ENCODE results near the gene PARVG.

The PARVG gene

DNA sequence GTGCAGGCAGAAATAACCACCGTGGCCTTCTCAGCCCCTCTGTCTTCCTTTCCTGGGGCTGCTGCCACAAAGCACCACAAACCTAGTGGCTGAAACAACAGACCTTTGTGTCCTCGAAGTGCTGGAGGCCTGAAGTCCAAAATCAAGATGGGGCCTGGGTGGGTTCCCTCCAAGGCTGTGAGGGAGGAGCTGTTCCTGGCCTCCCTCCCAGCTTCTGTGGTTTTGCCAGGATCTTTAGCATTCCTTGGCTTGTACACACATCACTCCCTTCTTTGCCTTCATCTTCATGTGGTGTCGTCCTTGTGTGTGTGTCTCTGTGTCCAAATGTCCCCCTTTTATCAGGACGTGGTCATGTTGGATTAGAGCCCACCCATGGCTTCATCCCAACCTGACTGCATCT, 29.0 kb upstream of the PARVG start:
- no peak overlapping the region for H3K4me3 ChIP-seq (ENCODE audit: low read depth, low read length)
- H3K4me1 ChIP-seq, result no peaks in the 10 kb centered on the region
- no peaks in the 10 kb centered on the region for H3K27me3 ChIP-seq (ENCODE audit: control insufficient read depth, insufficient read depth, low read length)
- H3K9ac ChIP-seq, result no peak overlapping the region
- H3K9me3 ChIP-seq (ENCODE audit: control insufficient read depth, low read length), result no peaks in the 10 kb centered on the region
- H3K27ac ChIP-seq, result no peak overlapping the region
- TF ChIP-seq, protein P1, sequence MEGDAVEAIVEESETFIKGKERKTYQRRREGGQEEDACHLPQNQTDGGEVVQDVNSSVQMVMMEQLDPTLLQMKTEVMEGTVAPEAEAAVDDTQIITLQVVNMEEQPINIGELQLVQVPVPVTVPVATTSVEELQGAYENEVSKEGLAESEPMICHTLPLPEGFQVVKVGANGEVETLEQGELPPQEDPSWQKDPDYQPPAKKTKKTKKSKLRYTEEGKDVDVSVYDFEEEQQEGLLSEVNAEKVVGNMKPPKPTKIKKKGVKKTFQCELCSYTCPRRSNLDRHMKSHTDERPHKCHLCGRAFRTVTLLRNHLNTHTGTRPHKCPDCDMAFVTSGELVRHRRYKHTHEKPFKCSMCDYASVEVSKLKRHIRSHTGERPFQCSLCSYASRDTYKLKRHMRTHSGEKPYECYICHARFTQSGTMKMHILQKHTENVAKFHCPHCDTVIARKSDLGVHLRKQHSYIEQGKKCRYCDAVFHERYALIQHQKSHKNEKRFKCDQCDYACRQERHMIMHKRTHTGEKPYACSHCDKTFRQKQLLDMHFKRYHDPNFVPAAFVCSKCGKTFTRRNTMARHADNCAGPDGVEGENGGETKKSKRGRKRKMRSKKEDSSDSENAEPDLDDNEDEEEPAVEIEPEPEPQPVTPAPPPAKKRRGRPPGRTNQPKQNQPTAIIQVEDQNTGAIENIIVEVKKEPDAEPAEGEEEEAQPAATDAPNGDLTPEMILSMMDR (IDR thresholded peaks at IDR 0.05), result no peak
- no peak overlapping the region for H3K4me2 ChIP-seq (ENCODE audit: low read length)
- no peaks in the 10 kb centered on the region for H3K79me2 ChIP-seq
- H3K36me3 ChIP-seq (ENCODE audit: control insufficient read depth, insufficient read depth, low read length), result no peaks in the 10 kb centered on the region
- H2AFZ ChIP-seq, result no peak overlapping the region

DNA sequence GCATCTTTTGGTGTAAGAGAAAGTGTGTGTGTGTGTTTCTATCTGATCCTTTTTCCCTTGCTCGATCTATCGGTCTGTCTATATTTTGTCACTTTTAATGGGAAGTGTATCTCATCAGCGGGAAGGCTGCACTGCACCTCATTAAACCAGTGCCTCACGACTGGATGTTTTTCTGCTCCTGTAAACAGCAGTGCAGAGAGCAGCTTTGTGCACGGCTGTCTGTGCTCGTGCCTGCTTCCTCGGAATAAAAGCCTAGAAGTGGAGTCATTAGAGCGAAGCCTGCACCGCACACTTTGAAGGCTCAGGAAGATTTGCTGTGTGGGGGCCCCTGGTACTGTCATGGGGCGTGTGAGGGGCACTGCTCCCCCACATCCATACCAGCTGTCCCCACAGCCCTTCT, 27.0 kb upstream of the PARVG start:
- H3K36me3 ChIP-seq (ENCODE audit: control insufficient read depth, insufficient read depth, low read length), result no peaks in the 10 kb centered on the region
- H3K4me3 ChIP-seq (ENCODE audit: low read depth, low read length), result no peak overlapping the region
- H3K9me3 ChIP-seq (ENCODE audit: control insufficient read depth, low read length), result no peaks in the 10 kb centered on the region

DNA sequence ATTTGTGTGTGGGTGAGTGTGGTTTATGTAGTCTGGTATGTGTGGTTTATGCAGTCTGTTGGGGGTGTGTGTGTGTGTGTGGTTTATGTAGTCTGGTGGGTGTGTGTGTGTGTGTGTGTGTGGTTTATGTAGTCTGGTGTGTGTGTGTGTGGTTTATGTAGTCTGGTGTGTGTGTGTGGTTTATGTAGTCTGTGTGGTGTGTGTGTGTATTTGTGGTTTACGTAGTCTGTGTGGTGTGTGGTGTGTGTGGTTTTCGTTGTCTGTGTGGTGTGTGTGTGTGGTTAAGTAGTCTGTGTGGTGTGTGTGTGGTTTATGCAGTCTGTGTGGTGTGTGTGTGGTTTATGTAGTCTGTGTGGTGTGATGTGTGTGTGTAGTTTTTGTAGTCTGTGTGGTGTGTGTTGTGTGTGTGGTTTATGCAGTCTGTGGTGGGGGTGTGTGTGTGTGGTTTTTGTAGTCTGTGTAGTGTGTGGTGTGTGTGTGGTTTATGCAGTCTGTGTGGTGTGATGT, 26.2 kb upstream of the PARVG start:
- Histone ChIP-seq H2AFZ (no peak overlapping the region), H3K9ac (no peak overlapping the region), H3K4me3 (ENCODE audit: low read depth, low read length) (no peak overlapping the region), H3K4me2 (ENCODE audit: low read length) (no peak overlapping the region), H3K27me3 (ENCODE audit: control insufficient read depth, insufficient read depth, low read length) (no peaks in the 10 kb centered on the region), H3K27ac (no peak overlapping the region), H3K4me1 (no peaks in the 10 kb centered on the region), H3K36me3 (ENCODE audit: control insufficient read depth, insufficient read depth, low read length) (no peaks in the 10 kb centered on the region), H3K9me3 (ENCODE audit: control insufficient read depth, low read length) (no peaks in the 10 kb centered on the region), H3K79me2 (no peaks in the 10 kb centered on the region)
- TF ChIP-seq, protein P1 (IDR thresholded peaks at IDR 0.05), result no peak

More for the DNA sequence above, 27.0 kb upstream of the PARVG start:
- H3K9ac ChIP-seq, result no peak overlapping the region
- TF ChIP-seq, protein P1 (IDR thresholded peaks at IDR 0.05), result no peak
- no peaks in the 10 kb centered on the region for H3K4me1 ChIP-seq
- no peaks in the 10 kb centered on the region for H3K27me3 ChIP-seq (ENCODE audit: control insufficient read depth, insufficient read depth, low read length)
- no peak overlapping the region for H3K27ac ChIP-seq
- no peak overlapping the region for H2AFZ ChIP-seq
- H3K79me2 ChIP-seq, result no peaks in the 10 kb centered on the region
- H3K4me2 ChIP-seq (ENCODE audit: low read length), result no peak overlapping the region

DNA sequence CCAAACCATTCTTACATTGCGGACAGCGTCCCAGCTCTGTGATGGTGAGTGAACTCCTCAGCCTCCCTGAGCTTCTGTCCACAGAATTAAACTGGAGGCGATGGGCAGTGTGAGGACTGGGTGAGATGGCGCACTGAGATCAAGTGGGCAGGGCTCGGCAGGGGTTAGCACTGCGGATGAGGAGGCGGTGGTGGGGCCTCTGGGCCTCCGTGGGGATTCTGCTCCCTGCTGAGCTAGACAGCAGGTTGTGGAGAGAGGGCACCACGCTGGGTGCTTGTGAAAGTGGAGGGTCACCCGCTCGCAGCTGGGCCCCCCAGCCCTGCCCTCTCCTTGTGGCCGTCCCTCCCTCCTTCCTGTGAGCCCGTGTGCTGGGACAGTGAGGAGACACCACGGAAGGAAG, 25.6 kb upstream of the PARVG start:
- Histone ChIP-seq H3K4me3 (ENCODE audit: low read depth, low read length) (no peak overlapping the region), H2AFZ (no peak overlapping the region), H3K79me2 (no peaks in the 10 kb centered on the region), H3K4me1 (no peaks in the 10 kb centered on the region), H3K27ac (no peak overlapping the region), H3K9me3 (ENCODE audit: control insufficient read depth, low read length) (no peaks in the 10 kb centered on the region), H3K27me3 (ENCODE audit: control insufficient read depth, insufficient read depth, low read length) (no peaks in the 10 kb centered on the region), H3K4me2 (ENCODE audit: low read length) (no peak overlapping the region), H3K9ac (no peak overlapping the region), H3K36me3 (ENCODE audit: control insufficient read depth, insufficient read depth, low read length) (no peaks in the 10 kb centered on the region)
- TF ChIP-seq, protein P1 (IDR thresholded peaks at IDR 0.05), result no peak

DNA sequence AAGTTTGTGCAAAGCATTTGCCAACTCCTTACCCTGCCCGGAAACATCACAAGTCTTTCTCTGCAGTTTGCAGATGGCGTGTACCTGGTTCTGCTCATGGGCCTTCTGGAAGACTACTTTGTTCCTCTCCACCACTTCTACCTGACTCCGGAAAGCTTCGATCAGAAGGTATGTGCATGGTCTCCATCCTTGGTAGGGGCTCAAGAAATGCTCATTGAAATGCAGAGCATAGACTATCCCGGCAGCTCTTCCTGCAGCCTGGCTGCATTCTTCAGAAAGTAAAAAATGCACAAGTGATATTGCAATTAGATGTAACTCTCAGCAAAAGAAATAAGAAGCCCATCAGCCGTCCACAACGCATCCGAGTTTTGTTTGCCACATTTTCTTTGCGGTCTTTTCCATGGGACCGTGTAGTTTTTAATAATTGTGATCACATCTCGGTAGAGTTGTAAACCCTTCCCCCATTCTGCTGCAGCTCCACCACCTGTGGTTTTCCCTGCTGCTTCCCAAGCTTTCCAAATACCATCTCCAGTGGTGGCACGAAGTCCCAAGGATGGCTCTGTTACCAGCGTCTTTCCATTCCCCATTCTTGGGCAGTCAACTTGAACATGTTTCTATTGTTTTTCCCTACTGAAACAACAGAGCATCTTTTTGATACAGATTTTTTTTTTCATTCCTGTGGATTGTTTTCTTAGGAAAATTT, 22.7 kb upstream of the PARVG start:
- no peak overlapping the region for H2AFZ ChIP-seq
- no peaks in the 10 kb centered on the region for H3K36me3 ChIP-seq (ENCODE audit: control insufficient read depth, insufficient read depth, low read length)
- H3K9me3 ChIP-seq (ENCODE audit: control insufficient read depth, low read length), result no peaks in the 10 kb centered on the region
- H3K4me1 ChIP-seq, result no peaks in the 10 kb centered on the region
- H3K27ac ChIP-seq, result no peak overlapping the region
- no peak overlapping the region for H3K4me2 ChIP-seq (ENCODE audit: low read length)
- TF ChIP-seq, protein P1 (IDR thresholded peaks at IDR 0.05), result no peak
- H3K9ac ChIP-seq, result no peak overlapping the region
- H3K27me3 ChIP-seq (ENCODE audit: control insufficient read depth, insufficient read depth, low read length), result no peaks in the 10 kb centered on the region
- no peak overlapping the region for H3K4me3 ChIP-seq (ENCODE audit: low read depth, low read length)
- H3K79me2 ChIP-seq, result no peaks in the 10 kb centered on the region

All from parathyroid adenoma (tissue), 2 donors.